Middle frontal gyrus (tissue), 1 donor: ENCODE data around the gene CD244.
"Not testable (repeated sequence)": the region's sequence is repeated elsewhere in the genome, so short reads cannot be mapped to it uniquely, and the experiment has no call there.

Experiments
- DNase-seq: peaks from one replicate; pipeline ENCODE4 v3.0.0-alpha.2; 2015; ENCODE audit warnings: low spot score; ENCODE audit errors: extremely low spot score

Gene CD244

GRCh38 chr1:160880216-160880615 is 17.5 kb upstream of the CD244 start:
- DNase-seq = no peak

DNA sequence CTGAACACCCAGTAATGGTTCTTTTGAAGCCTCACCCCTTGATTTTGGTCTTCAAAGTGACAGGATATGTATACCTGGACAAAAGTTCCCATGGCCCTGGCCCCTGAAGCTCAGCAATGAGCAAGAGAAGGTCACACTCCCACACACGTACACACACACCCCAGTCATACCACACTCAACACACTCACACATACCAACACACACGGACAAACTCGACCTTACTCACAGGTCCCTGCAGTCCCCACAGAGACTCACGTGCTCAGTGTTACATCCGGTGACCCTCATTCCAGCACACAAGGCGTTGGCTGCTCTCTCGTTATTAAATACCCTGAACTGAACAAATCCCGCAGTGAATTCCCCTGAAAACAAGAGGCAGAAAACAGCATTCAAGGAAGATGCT is 16.4 kb upstream of the CD244 start:
- DNase-seq = no peak

DNA sequence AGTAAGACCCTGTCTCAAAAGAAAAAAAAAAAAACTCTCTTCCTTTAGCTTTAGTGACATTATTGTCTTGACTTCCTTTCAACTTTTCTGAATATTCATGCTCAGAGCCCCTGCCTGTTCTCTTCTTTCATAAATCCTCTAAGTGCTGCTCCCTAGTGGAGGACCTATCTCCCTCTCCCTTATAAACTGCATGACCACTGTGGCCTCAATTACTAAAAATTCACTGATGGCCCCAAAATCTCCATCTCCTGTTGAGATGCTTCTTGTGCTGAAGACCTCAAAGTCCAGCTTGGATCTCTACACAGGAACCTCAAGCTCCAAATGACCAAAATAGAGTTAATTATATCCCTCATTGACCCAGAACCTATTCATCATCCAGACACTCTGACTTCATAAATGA is 14.5 kb upstream of the CD244 start:
- no peak for DNase-seq

- no peak for DNase-seq
Measured at GRCh38 chr1:160876311-160876710, 13.6 kb upstream of the CD244 start.

DNA sequence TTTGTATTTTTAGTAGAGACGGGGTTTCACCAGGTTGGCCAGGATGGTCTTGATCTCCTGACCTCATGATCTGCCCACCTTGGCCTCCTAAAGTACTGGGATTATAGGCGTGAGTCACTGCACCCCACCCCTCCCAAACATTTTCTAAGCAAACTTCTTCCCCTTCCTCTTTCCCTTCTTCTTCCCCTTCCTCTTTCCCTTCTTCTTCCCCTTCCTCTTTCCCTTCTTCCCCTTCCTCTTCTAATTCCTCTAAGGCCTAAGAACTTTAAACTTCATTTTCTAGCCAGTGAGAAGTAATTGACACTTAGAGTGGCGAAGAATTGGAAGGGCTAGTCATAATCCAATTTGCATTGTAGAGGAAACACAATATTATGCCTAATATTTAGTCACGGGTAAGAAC is 12.9 kb upstream of the CD244 start:
- DNase-seq = not testable (repeated sequence)

DNA sequence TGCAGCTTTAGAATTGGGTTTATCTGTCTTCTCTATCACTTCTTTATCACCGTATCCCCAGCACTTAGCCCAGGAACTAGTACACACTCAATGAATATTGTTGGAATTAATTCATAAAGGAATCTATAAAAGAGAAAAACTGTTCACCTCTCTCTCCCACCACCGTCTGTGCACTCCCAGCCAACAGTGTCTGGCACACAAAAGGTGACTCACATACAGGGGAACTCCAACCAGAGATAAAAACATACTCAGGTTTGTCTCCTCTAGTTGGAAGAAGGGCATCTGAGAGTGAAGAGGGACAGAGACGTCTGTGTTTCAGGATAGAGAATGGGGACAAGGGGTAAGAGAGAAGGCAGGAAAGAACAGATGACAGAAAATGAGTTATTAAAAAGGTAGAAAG is 12.2 kb upstream of the CD244 start:
- DNase-seq = no peak

DNA sequence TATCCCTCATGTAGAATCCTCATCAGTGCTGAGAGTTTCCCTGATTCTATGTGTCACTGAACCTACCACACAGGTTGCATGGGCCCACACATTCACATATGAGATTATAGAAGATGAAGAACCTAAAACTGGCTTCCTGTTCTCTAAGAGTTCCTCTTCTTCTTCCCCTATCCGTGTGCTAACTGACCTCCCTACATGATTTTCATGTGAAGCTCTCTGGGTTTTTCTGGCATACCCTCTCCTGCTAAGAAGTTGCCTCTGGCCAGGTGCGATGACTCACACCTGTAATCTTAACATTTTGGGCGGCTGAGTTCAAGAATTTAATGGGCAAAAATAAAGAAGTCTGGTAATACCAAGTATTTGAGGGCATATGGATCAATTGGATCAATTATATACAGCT is 5.5 kb upstream of the CD244 start:
- no peak for DNase-seq

GRCh38 chr1:160867651-160868050 is 5.0 kb upstream of the CD244 start:
- DNase-seq = not testable (repeated sequence)

DNA sequence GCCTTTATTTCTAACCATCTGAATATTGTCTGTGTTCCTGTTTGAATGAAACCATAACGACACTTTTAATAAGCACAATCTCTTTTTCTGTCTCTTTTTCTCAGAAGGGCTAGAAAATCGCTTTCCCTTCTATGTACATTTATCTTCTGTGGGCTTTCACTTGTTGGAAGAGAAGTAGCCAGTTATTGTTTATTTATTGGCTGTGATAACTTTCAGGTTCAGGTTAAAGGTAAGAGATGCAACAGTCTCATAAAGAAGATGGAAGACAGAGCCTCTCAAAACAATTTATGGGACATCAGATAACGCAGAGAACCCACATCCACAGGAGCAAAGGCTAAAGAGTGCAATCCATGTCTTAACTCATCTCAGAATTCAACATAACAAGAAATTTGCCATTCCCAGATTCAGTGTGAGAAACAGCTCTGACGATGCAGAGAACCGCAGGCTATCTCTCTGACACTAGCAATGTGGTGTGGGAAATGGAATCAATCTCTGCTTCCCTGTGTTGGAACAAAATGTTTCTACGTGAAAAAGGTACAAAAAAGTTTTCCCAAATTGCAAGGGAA is 4.1 kb upstream of the CD244 start:
- DNase-seq = no peak

GRCh38 chr1:160866001-160866694 is 3.5 kb upstream of the CD244 start:
- no peak for DNase-seq

GRCh38 chr1:160865337-160865736 is 2.6 kb upstream of the CD244 start:
- no peak for DNase-seq

DNA sequence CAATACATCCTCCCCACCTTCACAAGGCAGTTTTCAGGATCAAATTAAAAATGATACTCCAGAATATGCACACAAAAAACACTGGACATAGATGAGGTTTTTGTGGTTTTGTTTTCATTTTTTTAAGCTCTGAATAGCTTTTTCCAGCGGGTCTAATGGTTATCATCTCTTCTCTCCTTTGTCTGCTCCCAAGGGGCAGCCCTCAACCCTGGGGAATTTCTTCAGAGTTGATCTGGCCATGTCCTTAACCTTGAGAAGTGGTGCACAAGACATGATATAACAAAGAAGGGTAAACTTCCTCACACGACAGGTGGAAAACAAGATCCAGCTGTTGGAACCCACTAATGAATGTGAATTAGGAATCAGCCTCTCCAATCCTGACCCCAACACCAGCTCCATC is 1.5 kb upstream of the CD244 start:
- no peak for DNase-seq

DNA sequence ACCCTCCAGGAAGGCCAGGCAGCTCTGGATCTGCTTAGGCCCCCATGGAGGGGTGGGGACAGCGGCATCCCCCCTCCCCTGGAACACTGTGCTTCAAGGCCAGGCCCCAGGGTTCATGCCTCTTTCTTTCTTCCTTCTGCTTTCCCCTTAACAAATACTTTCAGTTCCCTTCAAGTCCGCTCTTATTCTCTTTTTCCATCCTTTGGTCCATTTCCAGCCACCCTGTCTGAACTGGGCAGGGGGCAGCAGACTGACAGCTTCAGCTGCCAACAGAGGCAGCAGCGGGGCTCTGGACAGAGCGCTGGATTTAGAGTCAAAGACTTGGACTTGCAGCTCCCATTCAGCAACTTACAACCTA is 1.1 kb upstream of the CD244 start:
- DNase-seq = no peak

DNA sequence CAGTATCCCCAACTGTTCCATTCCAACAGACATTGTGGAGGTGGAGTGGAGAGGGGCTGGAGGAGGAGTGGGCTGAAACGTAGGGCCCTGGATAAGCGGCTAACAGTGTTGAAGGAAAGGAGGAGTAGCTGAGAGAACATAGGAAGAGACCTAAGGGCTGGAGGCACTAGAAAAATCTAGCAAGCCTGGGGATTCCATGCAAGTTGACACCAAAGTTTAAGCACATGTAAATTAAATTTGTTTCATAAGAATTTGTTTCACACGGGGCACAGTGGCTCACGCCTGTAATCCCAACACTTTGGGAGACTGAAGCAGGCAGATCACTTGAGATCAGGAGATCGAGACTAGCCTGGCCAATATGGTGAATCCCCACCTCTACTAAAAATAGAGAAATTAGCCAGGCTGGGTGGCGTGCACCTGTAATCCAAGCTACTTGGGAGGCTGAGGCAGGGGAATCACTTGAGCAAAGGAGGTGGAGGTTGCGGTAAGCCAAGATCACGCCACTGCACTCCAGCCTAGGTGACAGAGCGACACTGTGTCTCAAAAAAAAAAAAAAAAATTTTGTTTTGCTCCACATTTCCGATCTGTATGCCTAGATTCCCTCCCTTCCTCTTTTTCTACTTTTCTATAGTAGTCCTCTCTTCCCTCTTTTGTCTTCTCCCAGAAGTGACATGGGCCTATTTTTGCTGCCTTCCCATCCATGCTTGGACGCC is 530 bp upstream of the CD244 start:
- DNase-seq = no peak

DNA sequence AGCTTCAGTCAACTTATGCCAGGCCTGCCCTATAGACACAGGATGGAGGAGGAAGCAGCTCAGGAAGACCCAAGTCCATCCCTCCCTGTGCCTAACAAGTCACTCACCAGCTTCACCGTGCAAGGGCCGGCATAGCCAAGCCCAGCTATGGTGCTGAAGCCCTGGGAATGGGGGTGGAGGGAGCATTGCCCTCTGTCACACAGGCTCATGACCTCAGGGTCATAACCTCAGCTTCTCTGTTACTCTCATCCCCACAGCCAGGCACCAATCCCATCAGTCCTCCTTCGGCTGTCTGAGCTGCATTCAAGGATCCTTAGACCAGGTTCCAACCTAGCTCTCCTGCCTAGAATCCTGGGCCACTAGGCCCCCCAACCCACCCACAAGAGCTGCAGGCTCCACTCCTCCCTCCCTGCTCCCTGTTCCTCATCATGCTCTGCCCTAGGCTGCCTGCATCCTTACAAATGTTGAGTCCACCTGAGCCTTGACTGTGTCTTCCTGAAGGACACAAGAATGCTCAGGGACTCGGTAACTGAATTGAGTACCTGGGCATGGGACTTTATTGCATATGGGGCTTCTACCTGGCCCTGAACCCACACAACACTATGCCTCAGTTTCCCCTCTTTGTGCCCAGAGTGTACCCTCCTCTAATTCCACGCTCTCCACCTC is 1.7 kb downstream of the CD244 start:
- DNase-seq = no peak

- no peak for DNase-seq
Measured at GRCh38 chr1:160859166-160859565, 3.5 kb downstream of the CD244 start.

GRCh38 chr1:160858507-160858906 is 4.2 kb downstream of the CD244 start:
- no peak for DNase-seq

DNA sequence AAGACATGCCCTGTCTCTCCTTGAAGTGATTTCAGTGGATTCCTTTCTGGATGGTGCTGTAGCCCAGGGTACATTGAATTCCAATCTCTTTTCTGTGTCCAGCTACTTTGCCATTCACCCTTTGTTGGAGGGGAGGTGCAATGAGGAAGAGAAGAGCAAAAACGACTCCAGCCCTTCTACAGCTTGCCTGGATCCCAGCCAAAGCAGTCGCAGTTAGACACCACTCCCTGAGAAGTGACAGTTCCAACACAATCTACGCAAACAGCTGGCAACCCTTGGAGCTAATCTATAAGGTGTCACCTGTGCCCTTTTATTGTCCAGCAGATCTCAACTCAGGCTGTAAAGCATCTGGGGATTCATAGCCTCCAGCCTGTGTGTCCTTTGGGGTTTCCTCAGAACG is 4.6 kb downstream of the CD244 start:
- DNase-seq = no peak

- no peak for DNase-seq
Measured at GRCh38 chr1:160855181-160855981, 7.3 kb downstream of the CD244 start.

DNA sequence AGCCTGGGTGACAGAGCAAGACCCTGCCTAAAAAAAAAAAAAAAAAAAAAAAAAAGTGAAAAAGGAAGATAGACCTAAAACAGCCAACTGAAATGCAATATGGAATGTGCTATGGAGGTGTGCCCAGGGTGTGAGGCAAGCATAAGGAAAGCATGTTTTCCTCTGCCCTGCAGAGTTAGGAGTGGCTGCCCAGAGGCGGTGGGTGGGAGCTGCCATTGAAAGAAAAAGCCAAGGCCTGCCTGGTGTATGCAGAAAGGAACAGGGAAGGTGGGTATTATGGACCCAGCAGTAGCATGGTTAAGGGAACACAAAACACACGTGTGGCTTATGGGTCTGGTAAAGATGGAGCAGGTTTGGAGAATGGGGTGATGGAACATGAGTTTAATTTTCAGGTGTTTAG is 8.9 kb downstream of the CD244 start:
- DNase-seq = no peak

DNA sequence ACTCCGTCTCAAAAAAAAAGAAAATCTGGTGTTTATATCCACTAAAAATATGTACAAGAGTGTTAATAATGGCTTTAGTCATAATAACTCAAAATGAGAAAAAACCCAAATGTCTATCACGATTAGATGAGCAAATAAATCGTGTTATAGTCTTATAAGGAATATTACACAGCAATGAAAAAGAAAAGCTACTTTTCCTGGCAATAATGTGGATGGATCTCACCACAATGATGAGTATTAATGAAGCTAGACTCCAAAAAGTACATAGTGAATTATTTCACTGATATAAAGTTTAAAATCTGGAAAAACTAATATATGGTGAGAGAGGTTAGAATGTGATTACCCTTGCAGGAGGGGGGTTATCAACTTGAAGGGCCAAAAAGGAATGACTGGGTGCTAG is 9.7 kb downstream of the CD244 start:
- no peak for DNase-seq

DNA sequence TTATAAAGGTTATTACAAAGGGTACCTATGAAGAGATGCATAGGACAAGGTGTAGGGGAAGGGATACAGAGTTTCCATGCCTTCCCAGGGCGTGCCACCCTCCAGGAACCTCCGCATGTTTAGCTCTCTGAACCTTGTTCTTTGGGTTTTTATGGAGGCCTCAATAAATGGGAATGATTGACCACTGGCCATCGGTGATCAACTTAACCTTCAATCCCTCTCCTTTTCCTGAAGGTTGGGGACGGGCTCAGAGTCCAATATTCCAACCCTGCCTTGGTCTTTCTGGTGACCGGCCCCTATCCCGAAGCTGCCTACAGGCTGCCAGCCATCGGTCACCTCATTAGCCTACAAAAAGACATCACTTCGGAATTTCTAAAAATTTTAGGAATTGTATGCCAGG is 11.7 kb downstream of the CD244 start:
- DNase-seq = no peak
